HG02885 (cell line): ENCODE results near the gene PYCR2.

Source experiments
- ATAC-seq: cut with Tn5 transposase; IDR thresholded peaks from one replicate; pipeline ENCODE4 v1.9.1; 2021; ENCODE audit warnings: mild to moderate bottlenecking; ENCODE audit not compliant: unreplicated experiment, poor library complexity

Gene PYCR2

GRCh38 chr1:225880222-225880588 lies 43.8 kb downstream of the PYCR2 start:
- ATAC-seq = no peak

DNA sequence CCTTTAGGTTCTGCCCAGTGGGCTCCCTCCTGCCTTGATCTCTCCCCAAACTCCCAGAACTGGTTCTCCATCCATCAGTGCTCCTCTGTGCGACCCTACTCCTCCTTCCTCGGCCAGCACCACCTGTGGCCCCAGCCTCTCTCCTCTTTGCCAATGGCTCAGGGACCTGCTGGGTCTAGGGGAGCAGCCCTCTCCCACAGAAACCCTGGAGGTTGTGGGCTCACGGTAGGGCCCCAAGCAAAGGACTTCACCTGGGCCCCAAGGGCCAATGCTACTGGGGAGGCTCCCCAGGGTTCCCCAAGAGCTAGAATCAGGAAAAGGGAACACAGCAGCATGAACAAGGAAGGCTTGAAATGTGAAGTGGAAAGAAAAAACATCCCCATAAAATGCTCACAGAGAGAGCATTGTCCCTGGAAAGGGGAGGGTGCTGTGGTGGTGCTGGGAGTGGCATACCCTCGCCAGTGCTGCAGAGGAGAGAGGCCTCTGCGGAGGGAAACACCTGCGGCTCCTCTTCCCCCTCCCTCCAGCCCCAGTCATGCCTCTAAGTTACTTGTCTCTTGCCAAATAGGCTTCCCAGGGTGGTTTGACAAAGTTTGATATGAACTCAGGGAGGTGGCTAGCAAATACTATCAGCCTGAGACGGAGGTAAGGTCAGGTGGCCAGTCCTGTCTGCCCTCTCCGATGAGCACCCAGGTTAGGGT lies 44.4 kb downstream of the PYCR2 start:
- ATAC-seq = no peak

- ATAC-seq = no peak
Measured at GRCh38 chr1:225878282-225878681, 45.8 kb downstream of the PYCR2 start.

DNA sequence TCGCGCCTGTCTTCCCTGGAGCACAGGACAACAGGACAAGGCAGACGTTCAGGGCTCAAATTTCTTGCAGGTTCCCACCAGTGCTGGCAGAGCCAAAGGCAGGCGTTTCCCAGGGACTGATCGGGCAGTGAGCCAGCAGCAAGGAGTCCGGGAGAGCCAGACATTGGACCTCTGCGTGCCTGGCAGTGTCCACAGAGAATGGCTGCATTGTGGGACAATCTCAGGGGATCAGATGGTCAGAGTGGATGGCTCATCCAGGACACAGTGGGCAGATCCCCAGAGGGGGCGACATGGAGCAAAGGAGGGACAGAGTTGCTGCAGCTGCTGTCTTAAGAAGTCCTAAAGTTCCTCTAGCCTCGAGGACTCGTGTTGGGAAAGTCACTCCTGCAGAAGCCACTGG lies 46.5 kb downstream of the PYCR2 start:
- no peak for ATAC-seq

- no peak for ATAC-seq
Measured at GRCh38 chr1:225876900-225877510, 47.0 kb downstream of the PYCR2 start.

GRCh38 chr1:225875044-225875815 lies 48.8 kb downstream of the PYCR2 start:
- no peak for ATAC-seq

GRCh38 chr1:225874431-225874830 lies 49.6 kb downstream of the PYCR2 start:
- ATAC-seq = no peak

GRCh38 chr1:225873281-225873850 lies 50.7 kb downstream of the PYCR2 start:
- ATAC-seq = no peak

DNA sequence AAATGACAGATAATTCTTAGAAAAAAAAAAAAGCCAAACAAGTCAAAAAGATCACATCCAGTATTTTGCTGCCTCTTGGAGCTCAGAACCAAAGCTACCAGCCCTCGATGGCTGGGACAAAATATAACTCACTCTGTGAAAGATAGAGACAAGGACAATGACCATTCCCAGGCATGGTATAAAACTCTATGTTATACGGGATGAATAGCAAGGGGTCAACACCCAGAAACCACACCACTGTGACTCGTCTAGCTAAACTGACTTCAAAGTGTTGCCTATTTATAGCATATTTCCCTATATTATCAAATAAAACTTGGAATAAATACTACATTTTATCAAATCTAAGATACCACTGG lies 52.0 kb downstream of the PYCR2 start:
- ATAC-seq = no peak

- no peak for ATAC-seq
Measured at GRCh38 chr1:225871359-225872074, 52.5 kb downstream of the PYCR2 start.

DNA sequence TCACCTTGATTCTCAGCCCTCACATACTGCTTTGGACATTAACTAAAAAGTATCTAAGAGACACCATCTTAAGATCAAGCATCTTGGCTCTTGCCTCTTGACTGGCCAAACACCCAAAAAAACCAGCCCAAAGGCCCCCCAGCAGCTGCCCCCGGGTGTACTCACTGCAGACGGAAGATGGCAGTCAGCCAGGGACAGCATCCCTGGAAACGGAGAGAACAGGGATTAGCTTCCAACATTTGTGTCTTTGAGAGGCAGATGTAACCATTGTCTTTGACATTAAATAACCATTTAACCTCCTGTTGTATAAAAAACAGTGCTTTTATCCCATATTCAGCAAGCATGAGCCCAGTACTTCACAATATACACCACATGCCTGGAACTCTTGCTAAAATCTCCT lies 53.1 kb downstream of the PYCR2 start:
- ATAC-seq = no peak
